ENCODE data around the gene TRIM75.
"Not testable (repeated sequence)": the region's sequence is repeated elsewhere in the genome, so short reads cannot be mapped to it uniquely, and the experiment has no call there.

The TRIM75 gene

DNA sequence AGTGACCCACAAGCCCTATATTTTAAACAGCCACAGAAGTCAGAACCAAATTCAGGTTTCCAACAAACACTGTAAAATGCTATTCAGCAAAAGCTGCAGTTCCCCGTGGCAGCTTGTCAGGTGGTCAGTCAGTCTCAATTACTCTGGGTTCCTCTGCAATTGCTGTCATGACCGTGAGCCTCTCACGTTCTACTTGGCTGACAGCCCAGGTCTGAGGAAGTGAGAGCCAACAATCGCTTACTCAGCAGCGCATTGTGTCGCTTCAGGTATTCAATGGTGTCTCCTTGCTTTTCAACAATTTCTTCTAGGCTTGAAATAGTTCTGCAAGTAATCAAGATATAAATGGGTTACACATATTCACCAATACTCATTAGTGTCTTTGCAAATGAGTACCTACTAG lies 25.8 kb downstream of the TRIM75 start:
- peak; percentile 27 for DNase-seq

DNA sequence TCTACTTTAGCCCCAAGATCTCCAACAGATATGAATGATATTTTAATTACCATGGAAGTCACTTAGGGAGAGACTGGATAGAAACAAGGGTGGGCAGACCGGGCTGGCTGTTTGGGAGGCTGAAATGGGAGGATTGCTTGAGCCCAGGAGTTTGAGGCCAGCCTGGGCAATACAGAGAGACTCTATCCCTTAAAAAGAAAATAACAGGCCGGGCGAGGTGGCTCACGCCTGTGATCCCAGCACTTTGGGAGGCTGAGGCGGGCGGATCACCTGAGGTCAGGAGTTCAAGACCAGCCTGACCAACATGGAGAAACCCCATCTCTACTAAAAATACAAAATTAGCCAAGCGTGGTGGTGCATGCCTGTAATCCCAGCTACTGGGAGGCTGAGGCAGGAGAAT lies 31.1 kb downstream of the TRIM75 start:
- not testable (repeated sequence) for DNase-seq

DNA sequence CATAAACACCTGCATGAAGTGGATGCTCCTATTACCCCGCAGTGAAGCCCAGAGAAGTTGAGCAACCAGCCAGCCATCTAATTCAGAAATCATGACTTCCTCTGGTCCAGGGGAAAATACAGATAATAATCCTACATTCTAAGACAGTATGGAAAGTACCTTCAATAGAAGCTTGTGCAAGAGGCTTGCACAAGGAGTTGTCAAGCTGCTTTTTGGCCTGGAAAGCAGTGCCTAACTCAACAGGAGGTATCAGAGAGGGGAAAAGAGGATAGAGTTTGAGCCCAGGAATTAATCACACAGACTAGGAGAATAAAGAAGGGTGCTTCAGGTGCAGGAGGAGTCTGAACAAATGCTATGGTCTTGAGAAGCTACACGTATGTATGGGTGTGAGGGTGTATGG lies 32.3 kb downstream of the TRIM75 start:
- DNase-seq = no peak

DNA sequence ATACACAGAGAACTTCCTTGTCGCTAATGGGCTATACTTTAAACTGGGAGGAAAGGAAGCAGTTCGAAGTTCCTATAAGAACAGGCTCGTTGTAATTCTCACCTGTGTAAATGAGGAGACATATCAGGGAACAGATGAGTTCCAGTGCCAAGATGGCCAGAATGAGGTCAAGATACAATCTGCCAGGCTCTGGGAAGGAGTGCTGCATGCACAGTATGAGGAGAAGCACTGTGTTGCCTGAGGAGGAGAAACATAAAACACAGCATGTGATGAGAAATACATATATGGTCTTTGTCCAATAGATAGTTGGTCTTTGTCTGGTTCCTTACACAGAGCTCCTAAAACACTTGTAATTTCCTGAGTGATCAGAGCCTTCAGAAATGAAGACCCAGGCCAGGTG lies 34.7 kb downstream of the TRIM75 start:
- no peak for DNase-seq

DNA sequence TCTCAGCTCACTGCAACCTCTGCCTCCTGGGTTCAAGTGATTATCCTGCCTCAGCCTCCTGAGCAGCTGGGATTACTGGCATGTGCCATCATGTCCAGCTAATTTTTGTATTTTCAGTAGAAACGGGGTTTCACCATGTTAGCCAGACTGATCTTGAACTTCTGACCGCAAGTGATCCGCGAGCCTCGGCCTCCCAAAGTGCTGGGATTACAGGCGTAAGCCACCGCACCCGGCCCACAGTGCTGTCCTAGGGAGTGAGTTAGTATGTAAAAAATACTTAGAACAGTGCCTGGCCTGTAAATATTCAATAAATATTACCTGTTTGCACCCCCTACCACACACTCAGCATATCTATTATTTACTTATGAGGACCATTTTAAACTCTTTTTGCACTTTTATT lies 38.5 kb downstream of the TRIM75 start:
- not testable (repeated sequence) for DNase-seq

DNA sequence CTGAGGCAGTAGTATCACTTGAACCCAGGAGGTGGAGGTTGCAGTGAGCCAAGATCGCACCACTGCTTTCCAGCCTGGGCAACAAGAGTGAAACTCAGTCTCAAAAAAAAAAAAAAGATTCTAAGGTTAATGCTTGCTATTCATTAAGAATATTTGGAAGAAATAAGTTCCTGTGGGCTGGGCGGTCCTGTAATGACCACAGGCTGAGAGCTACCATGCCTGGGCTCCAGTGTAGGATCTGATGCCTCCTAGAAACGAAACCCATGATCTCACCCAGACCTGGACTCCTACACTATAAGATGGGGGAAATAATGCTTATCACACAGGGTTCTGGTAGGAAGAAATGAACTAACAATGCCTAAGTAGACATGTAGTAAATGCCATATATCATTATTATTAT lies 41.2 kb downstream of the TRIM75 start:
- no peak for DNase-seq

DNA sequence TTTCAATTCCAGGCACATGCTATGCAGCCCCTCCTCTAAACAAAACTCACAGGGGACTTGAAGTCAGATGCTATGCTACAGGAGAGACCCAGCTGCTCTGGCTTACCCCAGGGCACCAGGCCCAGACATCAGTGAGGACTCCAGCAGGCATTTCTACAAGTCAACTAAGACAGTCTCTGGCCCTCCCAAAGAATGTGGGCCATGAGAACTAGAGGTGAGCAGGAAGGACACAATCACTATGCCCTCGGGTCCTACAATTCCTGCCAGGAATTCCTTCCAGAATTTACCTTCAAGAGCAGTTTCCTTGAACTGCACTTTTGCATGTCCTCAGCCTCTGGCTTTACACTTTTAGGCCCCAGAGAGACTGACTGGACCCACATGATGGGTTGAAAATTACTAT lies 41.6 kb downstream of the TRIM75 start:
- DNase-seq = no peak

DNA sequence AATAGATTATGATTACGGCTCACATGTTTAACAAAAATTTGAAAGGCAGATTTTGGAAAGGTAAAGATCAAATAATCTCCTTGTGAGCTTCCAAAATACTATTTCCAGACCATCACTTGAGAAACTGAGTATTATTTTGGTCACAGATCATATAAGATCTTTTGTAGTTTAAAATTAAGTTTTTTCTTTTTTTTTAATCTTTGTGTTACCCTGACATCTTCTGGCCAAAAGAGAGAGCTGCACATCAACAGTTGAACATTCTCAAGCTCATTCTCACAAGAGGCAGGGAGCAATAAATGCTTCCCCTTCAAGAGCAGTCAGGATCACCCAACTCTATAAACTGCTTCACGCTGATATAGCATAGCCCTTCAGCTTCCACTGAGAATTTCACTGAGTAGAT lies 43.1 kb downstream of the TRIM75 start:
- peak; percentile 6 for DNase-seq

DNA sequence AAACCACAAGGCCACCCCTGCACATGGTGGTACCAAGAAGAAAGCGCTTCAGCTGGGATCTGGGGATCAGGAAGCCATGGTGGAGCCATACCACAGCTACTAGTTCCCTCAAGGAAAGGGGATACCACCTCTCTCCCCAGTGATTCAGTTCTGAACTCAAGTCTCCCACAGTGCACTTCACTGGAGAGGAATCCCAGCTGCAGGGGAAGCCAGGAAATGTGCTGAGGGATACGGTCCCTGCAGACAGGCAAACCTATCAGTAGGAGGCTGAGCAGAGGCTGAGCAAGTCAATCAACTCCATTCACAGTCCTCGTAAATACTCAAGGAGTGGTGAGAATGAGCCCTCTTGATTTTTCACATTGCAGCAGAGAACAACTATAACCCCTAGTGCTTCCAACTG lies 48.0 kb downstream of the TRIM75 start:
- DNase-seq = no peak

DNA sequence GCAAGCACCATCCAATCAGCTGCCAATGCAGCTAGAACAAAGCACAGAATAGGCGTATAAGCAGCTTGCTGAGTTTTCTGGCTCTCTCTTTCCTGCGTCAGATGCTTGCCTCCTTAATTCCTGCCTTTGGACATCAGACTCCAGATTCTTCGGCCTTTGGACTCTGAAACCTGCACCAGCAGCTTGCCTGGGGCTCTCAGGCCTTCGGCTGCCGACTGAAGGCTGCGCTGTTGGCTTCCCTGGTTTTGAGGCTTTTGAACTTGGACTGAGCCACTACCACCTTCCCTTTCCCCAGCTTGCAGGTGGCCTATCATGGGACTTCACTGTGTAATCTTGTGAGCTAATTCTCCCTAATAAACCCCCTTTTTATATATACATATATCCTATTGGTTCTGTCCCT lies 52.9 kb downstream of the TRIM75 start:
- DNase-seq = no peak
